Lung (tissue), 12 donors: ENCODE results near the gene BEAN1. TPM values are rescaled to one million over a fixed set of nuclear protein-coding genes. Genes with fewer than 3 reads are reported as not detected.

Source experiments
- ATAC-seq: fragments of 200-7000 bp; cut with Tn5 transposase; one replicate; pipeline ENCODE4 v1.9.1; 2020; ENCODE audit warnings: moderate number of reproducible peaks; ENCODE audit not compliant: insufficient read depth, low FRiP score
- DNase-seq, 3 donors: peaks; one replicate each; pipeline ENCODE4 v3.0.0-alpha.2; 2013 to 2017
- H3K27ac ChIP-seq, 2 donors: one replicate each; pipeline ENCODE4 v1.5.1; 2013; ENCODE audit warnings: mild to moderate bottlenecking in 2 of 2, moderate library complexity in 2 of 2, control low read depth in 1 of 2, inconsistent platforms in 1 of 2, low read depth in 1 of 2, low read length in 1 of 2
- H3K27me3 ChIP-seq, 3 donors: one replicate each; pipeline ENCODE4 v1.5.1; 2013; ENCODE audit warnings: low read length in 2 of 3; ENCODE audit not compliant: control insufficient read depth in 3 of 3, insufficient read depth in 3 of 3
- H3K36me3 ChIP-seq, 4 donors: one replicate each; pipeline ENCODE4 v1.5.1; 2013; ENCODE audit warnings: low read length in 4 of 4, mild to moderate bottlenecking in 1 of 4, moderate library complexity in 1 of 4; ENCODE audit not compliant: control insufficient read depth in 4 of 4, insufficient read depth in 4 of 4
- H3K4me1 ChIP-seq, 5 donors: one replicate each; pipeline ENCODE4 v1.5.1; 2013; ENCODE audit warnings: low read length in 5 of 5, mild to moderate bottlenecking in 2 of 5, moderate library complexity in 1 of 5; ENCODE audit not compliant: control insufficient read depth in 5 of 5, insufficient read depth in 5 of 5
- H3K4me3 ChIP-seq: one replicate; pipeline ENCODE4 v1.5.1; 2013; ENCODE audit warnings: mild to moderate bottlenecking, control low read depth, moderate library complexity
- H3K9ac ChIP-seq, 2 donors: one replicate each; pipeline ENCODE4 v1.5.1; 2013; ENCODE audit warnings: low read length in 2 of 2, control low read depth in 1 of 2; ENCODE audit not compliant: insufficient read depth in 1 of 2
- H3K9me3 ChIP-seq, 4 donors: one replicate each; pipeline ENCODE4 v1.5.1; 2013; ENCODE audit warnings: low read length in 3 of 4, mild to moderate bottlenecking in 1 of 4, moderate library complexity in 1 of 4; ENCODE audit not compliant: control insufficient read depth in 4 of 4, insufficient read depth in 3 of 4
- CTCF ChIP-seq: IDR thresholded peaks from 2 replicates; pipeline ENCODE4 v1.5.1; 2012; ENCODE audit warnings: mild to moderate bottlenecking; ENCODE audit errors: control extremely low read depth, extremely low read depth
- WGBS, 2 donors: extraction: QIAGEN DNeasy Blood & Tissue Kit; methylation state at CpG; one replicate each; pipeline ENCODE4 v1.1.7; 2013; 5-methylcytosine and 5-hydroxymethylcytosine counted together
- polyA plus RNA-seq, 2 donors: library from polyadenylated mRNA; stranded (reverse); fragments of 200-250 nt; gene quantifications; one replicate each; pipeline ENCODE4 v1.2.1, GENCODE V29; 2013
- total RNA-seq, 2 donors: library from RNA; depleted of rRNA in 1 of 2; stranded (reverse); fragments of >200 nt in 1 of 2; gene quantifications; one replicate each; pipeline ENCODE4 v1.2.1, GENCODE V29; 2014 to 2021
- donor health status: control.
- donor health status: control.
- donor health status: Bipolar disorder and iron deficiency.
- donor health status: healthy.
- donor health status: DM: yes; HTN: yes; CAD: no.

BEAN1 gene
- total and polyA plus RNA-seq, 4 donors: 0.16 to 3.2 (median 0.25) TPM

GRCh38 chr16:66490774-66491715 lies 64.0 kb downstream of the BEAN1 start:
- ATAC-seq: no peak
- H3K4me1 ChIP-seq: peaks cover 0 to 17% (median 10%) of the 10 kb centered on the region in 5 donors
- no peak overlapping the region for H3K4me3 ChIP-seq
- WGBS, 2 donors: 48 to 67% methylated on average over 8 of the region's 8 CpGs
- H3K27me3 ChIP-seq: no peaks in the 10 kb centered on the region
- no peaks in the 10 kb centered on the region for H3K36me3 ChIP-seq
- no peak for DNase-seq
- H3K9ac ChIP-seq: no peak overlapping the region
- no peak for TF ChIP-seq CTCF
- H3K27ac ChIP-seq: peak overlapping the region in 1 of 2 donors; percentile 5
- H3K9me3 ChIP-seq: no peaks in the 10 kb centered on the region

GRCh38 chr16:66491716-66492064 lies 64.6 kb downstream of the BEAN1 start:
- no peaks in the 10 kb centered on the region for H3K27me3 ChIP-seq
- H3K9ac ChIP-seq: no peak overlapping the region
- H3K4me3 ChIP-seq: no peak overlapping the region
- H3K27ac ChIP-seq: no peak overlapping the region
- H3K9me3 ChIP-seq: no peaks in the 10 kb centered on the region
- peaks cover 0 to 13% (median 8%) of the 10 kb centered on the region in 5 donors for H3K4me1 ChIP-seq
- no peaks in the 10 kb centered on the region for H3K36me3 ChIP-seq
- WGBS, 2 donors: 90 to 95% methylated on average over 7 of the region's 7 CpGs
- no peak for TF ChIP-seq CTCF
- no peak for ATAC-seq
- no peak for DNase-seq

- ATAC-seq (no peak), DNase-seq (no peak)
Measured at GRCh38 chr16:66493490-66494401, 66.7 kb downstream of the BEAN1 start.

More at GRCh38 chr16:66493490-66494401, 66.7 kb downstream of the BEAN1 start:
- Histone ChIP-seq H3K4me3 (no peak overlapping the region), H3K9ac (no peak overlapping the region), H3K4me1 (peaks cover 0 to 2% (median 0%) of the 10 kb centered on the region in 5 donors), H3K27ac (no peak overlapping the region), H3K27me3 (no peaks in the 10 kb centered on the region), H3K9me3 (no peaks in the 10 kb centered on the region), H3K36me3 (no peaks in the 10 kb centered on the region)
- 96% methylated on average over 14 of the region's 14 CpGs for WGBS, 2 donors
- TF ChIP-seq CTCF: no peak
